ENCODE results near the gene TUBAL3.

Gene TUBAL3

DNA sequence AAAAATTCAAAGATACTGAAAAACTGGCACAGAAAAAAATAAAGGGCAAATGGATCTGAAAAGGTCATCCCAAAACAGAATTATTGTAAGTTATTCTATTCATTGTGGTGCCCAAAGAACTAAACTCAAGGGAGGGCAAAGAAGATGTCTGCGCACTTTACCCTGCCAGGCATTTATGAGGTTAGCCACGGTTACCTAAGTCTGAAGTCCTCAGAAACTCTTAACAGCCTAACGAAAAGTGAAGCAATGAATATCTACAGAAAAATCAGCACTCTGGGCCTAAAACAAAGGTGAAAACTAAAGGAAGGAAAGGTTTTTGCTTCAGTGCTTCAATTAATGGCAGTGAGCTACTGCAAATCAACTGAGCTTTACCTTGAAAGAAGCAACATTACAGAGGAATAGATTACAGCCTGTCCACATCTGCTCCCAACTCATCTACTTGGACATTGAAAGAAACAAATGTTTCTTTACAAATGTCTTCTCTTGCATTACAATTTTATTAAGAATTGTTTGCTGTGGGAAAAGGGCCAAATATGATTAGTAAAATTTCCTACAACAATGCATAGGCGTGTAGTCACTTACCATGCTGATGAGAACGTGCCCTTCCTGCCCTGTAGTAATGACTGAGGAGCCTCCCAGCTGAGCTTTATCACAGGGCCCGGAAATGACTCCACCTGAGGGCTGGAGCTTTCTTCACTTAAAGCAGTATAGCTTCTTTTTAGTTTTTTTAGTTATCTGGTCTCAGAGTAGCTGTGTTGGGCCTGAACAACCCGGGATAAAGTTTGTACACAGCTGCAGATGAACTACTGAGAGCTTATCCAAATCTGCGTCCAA, at the start of gene TUBAL3:
TUBAL3 (minus strand) TSS at position 621 of the 834 bp plus-strand sequence; CDS start at position 585, 36 bp downstream.
- DNase-seq (ENCODE audit: low read depth): no peak

DNA sequence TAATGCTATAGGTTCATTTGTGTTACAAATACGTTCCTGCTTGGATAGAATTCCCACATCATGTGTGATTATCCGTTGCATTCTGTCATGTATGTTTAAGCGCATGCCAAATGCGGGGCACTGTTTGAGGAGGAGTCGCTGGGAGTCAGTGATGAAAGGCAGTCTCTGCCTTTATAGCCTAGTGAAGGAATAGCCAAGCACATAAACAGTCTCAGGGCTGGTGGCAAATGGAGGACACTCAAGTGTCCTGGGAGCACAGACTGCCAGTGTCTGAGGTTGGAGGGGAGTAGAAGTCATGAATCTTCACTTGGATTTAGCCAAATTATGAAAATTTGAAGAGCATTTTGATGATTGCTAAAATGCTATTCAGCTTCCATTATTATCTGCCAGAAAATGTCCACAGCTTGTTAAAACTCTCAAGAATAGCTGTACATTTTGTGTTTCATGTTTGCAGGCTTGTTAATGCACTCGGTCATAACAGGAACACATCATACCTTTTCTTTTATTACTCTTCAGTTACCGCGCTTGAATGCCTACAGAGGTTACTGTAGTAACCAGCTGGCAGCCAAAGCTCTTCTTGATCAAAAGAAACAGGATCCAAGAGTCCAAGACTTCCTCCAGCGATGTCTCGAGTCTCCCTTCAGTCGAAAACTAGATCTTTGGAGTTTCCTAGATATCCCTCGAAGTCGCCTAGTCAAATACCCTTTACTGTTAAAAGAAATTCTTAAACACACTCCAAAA, 49.3 kb upstream of the TUBAL3 start:
- DNase-seq (ENCODE audit: low read depth): no peak

DNA sequence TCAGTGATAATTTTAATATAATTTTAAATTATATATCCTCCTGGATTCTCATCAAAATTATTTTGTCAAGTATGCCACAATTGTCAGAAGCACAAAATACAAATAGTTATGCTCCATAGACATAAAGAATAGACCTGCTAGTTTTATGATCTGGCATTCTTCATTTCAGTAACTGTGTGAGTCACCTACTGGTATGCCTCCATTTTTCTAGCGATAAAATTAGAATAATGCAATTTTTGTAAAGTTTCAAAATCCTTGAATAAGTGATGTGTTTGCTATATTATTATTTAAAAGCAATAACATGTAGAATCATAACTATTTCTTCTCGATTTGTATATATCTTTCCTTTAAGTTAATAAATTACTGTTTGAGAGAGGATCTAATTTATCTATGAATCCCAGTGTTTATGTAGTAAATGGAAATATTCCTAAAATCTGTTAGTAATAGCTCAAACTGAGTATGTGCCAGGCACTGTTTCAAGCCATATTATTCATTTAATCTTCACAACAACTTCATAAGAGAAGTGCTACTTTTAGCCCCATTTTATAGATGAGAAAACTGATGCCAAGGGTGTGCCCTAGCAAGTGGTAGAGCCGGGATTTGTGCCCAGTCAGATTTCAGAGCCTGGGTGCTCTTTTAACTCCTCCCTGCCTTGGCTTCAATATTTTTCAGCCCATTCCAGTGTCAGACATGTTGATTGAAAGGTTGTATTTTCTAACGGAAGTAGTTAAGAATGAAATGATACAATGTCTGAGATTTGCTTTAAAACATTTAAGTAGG, 46.2 kb upstream of the TUBAL3 start:
- DNase-seq (ENCODE audit: low read depth): no peak

DNA sequence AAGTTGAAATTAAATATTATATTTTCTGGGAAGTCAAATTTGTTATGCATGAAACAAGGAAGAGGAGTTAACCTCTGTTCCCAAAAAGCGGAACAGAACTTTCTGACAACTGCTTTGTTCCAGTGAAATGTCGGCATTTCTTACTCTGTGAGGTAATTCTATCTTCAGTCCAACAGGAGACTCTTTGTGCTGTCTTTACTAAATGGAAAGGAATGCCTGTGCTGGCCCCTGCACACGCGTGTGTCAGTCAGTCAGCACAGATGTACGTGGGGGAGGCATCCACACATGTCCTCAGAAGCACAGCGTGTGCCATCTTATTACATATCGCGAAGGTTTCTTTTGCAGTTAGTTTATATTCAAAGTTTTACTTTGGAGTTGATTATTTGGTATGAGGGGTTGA, 45.2 kb upstream of the TUBAL3 start:
- no peak for DNase-seq (ENCODE audit: low read depth)

DNA sequence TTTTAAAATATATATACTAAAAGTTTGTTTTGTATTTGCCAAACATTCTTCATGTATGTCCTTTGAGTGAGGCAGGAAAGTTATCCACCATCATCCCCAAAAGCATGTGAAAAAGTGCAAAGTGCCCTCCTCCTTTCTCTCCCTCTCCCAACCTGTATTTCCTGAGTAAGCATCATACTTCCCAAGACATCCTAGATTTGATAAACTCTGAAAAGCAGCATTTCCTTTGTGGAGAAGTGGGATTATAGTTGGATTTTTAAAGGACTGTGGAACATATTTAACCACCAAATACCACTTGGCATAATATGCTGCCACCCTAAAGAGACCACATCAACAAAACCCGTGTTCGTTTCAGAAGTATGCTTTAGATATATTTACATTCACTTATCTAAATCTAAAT, 44.6 kb upstream of the TUBAL3 start:
- DNase-seq (ENCODE audit: low read depth): no peak

DNA sequence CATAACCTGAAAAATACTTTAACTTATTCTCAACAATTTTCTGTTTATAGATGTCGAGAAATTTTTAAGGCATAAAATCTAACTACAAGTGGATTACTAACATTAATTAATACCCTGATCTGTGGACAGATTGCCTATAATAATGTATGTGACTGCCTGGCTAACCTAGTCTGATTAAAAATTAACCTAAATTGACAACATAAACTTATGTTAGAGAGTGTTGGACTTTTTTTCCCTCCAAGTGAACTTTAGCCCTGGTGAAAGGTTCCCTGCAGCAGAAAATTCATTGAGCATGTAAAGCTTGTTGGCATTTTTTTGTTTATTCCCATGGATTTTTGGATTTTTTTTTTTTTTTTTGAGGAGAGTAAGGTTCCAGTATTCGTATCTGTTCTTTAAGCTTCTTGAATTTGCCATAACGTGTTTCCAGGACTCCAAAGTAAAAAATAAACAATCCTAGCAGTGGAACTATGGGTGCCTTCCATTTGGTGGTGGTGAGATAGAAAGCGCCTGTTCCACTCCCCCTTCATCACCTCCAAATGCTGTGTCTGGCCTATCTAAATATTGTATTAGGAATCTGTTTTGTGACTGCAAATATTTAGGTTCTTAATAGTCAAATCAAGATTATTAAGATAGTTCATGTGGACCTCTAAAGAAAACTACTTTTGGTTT, 43.8 kb upstream of the TUBAL3 start:
- no peak for DNase-seq (ENCODE audit: low read depth)

DNA sequence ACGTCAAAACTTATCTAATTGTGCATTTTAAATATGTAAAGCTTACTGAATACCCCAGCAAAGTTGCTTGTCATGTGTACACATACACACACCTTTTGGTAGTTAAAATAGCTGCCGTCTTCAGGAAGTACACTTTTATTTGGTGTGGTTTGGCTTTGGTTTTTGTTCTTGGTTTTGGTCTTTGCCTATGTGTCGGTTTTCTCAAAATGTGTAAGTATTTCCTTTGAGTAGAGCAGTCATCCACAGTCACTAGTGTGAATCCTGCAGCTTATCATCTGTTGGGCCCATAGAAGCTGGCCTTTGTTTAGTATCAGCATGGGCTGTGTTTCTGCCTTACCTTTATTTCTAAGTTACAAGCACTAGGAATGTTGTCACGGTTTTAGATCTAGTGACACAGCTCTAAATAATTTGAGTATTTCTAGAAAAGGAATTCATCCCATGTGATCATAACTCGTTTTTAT, 43.0 kb upstream of the TUBAL3 start:
- no peak for DNase-seq (ENCODE audit: low read depth)

DNA sequence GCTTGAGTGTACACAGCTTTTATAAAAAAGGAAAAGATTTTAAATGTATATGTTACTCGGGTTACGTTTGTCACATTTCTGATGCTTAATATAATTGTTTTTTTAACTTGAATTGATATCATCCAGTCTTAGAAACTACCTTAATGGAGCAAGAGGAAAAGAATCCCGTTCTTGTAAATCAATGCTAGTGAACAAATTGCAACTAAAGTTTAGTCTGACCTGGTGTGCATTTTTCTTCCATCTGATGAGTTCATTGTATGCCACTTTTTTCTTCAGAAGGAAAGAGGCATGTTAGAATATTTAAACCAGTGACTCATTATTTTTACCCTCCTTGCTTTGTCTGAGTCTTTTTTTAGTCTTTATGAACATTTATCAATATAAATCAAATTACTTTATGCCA, 42.4 kb upstream of the TUBAL3 start:
- no peak for DNase-seq (ENCODE audit: low read depth)

DNA sequence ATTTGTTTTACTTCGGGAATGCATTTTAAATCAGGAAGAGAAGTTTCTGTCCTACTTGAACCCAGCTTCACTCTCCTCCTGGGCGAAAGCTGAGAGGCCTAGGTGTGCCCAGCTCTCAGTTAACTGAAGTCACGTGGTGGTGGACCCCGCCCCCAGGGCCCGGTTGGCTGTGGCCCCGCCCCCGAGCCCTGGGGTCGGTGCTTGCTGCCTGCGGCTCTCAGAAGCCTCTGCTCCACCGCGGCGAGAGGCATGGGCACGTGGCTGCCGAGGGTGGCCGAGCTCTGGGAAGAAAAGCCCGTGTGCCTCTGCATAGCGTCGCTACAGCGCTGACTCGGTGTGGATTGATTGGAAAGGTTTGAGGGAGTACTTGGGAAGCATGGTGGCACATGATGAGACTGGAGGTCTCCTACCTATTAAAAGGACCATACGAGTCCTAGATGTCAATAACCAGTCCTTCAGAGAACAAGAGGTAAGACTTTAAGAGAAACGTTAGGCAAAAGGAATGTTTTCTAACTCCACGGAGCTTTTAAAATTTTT, 41.8 kb upstream of the TUBAL3 start:
- DNase-seq (ENCODE audit: low read depth): peak; percentile 61

DNA sequence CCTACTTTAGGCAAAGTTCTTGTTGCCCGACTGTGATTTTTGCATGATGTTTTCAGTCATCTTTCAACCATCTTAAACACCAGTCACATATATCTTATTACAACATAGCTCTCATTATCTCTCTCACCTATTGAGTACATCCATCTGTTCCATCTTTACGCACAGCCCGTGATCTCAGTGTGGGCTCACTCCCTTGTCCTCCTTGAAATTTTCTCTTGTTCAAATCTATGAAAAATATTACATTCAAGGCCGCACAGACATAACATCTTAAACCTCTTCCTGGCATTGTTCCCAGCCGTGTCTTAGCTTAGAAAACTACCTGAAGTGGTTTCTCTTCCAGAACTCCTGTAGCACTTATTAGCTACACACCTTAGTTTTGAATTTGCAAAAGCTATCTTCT, 40.4 kb upstream of the TUBAL3 start:
- no peak for DNase-seq (ENCODE audit: low read depth)

DNA sequence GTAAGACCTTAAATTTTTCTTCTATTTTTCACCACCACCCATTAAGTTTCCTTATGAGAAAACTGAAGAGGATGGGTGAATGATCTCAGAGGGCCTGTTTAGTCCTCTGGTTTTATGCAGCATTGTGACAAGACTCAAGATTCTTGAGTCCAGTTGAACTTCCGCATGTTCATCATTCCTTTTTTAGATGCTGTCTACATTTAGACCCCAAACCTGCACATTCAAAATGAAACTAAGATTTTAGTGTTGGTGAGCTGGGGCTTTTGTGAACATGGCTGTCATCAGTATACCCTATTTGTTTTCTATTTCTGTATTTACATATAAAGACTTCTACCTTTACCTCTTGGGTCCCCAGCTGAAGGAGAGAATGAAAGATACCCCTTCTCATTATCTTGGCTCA, 38.8 kb upstream of the TUBAL3 start:
- no peak for DNase-seq (ENCODE audit: low read depth)

DNA sequence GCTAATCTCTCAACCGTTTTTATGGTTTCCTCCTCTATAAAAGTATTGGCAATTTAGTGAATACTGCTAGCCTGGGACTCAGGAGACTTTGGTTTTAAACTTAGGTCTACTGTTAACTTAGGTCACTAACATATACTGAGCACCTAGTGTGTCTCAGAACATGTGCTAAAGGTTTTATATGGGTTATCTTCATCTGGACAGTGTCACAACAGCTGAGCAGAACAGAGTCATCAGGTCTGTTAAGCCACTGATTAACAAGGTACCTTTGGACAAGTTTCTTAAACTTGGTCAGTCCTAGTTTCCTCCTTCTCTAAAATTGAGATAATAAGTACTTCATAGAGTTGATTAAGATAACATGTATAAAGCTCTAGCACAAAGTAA, 38.4 kb upstream of the TUBAL3 start:
- no peak for DNase-seq (ENCODE audit: low read depth)

DNA sequence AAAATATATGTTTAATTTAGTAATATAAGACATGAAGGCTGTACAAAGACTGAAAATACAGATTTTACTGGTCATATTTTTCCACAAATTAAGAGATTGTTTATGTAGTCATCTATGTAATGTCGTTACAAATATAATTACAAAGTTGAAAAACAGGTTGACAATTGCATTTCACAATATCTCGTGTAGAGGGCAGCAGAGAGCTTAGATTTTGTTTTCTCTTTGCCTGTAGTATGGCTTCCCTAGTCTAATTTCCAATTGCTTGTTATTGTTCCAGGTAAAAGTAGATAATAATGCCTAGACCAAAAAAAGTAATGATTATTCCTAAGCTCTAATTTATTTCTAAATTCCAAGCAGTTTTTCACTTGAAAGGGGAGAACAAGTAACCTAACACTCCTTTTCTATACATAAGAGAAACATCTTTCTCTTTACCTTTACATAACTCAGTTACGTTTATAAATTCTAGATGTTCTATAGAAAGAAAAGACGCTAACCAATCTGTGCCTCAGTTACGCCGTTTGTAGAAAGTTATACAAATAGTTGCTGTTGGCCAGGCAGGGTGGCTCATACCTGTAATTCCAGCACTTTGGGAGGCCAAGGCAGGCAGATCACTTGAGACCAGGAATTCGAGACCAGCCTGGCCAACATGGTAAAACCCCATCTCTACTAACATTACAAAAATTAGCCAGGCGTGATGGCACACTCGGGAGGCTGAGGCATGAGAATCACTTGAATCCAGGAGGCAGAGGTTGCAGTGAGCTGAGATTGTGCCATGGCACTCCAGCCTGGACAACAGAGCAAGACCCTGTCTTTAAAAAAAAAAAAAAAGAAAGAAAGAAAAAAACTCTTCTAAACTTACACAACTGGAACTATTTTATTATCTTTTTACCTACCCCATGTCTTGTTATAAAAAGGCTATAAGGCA, 37.7 kb upstream of the TUBAL3 start:
- no peak for DNase-seq (ENCODE audit: low read depth)

DNA sequence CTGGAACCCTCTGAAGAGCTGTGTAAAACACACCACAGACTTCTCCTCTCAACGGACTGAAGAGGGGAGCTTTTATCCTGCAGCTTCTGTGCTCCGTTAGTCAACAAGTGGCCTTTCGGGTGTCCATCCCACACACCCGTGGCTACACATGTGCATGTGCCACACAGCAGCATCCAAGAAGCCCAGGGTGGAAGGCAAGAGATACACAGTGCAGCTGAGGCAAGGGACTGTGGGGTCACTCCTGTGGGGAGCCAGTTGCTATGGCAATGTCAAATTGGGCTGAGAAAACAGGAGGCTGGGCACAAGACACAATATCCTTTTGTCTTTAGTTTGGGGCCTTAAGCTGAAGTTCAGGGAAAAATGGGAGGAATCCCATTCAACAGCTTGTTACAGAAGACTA, 36.5 kb upstream of the TUBAL3 start:
- no peak for DNase-seq (ENCODE audit: low read depth)

DNA sequence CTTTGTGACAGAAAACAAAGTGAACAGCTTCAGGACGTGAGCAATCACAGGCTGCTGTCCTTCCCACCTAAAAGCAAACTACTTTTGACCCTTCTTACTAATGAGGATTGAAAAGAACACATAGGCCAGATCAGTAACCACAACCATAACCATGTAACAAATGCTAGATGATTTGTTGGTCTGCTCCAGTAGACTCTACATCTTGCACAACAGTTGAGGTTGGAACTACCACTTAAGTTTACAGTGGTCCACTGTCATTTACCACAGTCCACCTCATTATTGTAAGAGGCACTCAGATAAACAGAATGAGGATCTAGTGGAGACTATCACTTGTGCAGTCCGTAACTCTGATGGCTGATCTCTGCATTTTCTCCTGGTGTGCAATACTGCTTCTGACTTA, 35.6 kb upstream of the TUBAL3 start:
- no peak for DNase-seq (ENCODE audit: low read depth)

DNA sequence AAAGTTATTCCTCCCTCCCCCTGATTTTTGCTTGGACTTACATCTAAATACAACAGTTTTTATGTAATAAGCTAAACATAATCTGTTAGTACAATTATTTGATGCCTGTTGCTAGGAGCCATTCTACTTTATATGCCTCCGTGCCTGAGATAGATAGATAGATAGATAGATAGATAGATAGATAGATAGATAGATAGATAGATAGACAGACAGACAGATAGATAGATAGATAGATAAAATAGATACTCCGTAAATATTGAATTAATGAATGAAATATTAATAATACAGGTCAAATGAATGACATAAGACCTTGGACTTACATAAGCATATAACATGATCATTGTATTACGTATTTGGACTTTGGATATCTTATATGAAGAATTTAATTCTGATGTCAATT, 30.7 kb upstream of the TUBAL3 start:
- no peak for DNase-seq (ENCODE audit: low read depth)

DNA sequence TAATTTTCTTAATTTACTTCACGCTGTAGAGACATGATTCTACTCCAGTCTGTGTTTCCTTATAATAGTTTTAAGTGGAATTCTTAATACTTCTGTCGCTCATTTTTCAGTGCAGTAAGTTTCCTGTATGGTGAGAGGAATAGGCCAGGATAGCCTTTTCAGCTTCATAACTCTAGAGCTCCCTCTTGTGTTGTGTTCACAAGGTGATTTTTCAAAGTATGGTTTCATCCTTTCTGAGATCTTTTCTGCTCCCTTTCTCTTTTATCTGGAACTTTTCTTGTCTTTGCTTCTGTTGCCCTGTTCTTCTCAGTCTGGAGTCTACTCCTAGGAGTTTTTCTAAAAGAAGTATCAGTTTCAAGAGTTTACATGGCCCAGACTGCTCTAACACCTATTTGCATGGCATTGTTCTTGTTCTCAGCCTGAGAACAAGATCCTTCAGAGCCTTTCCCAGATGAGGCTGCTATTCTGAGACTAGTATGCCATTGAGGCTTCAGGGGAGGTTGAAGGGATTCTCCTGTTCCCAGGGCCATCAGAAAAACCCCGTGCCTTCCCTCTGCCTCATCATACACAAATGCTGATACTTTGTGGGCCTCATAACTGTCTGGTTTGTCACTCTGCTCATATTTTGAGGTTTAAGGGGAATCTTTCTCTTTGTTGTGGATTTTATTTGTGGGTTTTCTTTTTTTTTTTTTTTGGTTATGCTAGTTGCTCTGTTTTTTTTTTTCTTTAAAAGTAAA, 29.6 kb upstream of the TUBAL3 start:
- DNase-seq (ENCODE audit: low read depth): no peak

DNA sequence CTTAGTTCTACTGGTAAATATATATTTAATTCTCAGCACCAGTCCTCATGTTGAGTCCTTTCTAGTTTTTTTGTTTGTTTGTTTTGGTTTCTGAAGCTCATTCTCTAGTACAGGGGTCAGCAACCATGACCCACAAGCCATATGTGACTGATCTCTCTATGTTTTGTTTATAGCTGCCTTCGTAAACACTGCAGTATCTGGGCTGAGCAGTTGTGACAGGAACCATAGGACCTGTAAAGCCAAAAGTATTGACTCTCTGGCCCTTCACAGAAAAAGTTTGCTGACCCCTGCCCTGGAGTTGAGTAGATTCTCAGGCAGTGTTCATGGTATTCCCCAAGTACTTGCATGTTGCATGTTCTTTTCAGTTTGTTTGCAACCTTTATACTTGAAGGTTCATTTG, 28.6 kb upstream of the TUBAL3 start:
- DNase-seq (ENCODE audit: low read depth): no peak

DNA sequence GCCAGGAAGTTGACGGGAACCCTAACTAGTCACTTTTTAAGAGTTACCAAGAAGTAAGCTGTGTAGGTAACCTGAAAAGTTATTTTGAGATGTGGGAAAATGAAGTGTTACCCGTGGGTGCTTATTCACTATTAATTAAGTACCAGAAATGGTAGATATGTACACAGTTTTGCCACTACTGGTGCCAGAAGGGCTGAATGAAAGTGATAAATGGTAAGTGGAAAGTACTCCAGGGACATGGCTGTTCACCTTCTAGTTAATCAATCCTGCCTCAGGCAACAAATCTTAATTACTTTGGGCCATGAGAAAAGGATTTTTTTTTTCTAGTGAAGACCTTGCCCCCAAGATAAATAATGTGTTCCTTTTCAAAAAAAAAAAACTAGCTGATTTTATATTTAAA, 23.5 kb upstream of the TUBAL3 start:
- no peak for DNase-seq (ENCODE audit: low read depth)

DNA sequence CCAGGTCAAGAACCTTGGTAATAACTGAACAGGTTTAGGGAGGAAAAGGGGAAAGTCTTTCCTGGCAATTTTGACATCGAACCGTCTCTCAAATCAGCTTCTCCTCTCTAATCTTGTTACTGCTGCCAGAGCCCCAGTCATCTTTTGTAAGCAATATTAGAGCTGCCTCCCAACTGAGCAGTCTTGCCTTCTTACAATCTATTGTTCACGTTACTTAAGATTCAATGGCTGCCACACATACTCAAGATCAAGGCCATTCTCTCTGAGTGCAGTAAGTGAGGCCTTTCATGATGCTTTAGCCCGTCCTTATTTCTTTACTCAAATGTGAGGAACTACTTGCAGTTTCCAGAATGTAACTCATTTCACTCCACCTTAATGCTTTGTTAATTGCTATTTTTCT, 20.1 kb upstream of the TUBAL3 start:
- no peak for DNase-seq (ENCODE audit: low read depth)
